Progenitor cell of endocrine pancreas (in vitro differentiated cells): ENCODE results near the gene ZBTB2. TPM values are rescaled to one million over a fixed set of nuclear protein-coding genes. Genes with fewer than 3 reads are reported as not detected.
"Not testable (repeated sequence)": the region's sequence is repeated elsewhere in the genome, so short reads cannot be mapped to it uniquely, and the experiment has no call there.

Source experiments
- DNase-seq: peaks from one replicate; pipeline ENCODE4 v3.0.0; 2021; ENCODE audit warnings: low spot score; ENCODE audit not compliant: unreplicated experiment
- H3K27ac Mint-ChIP-seq: 2 replicates; pipeline ENCODE4 v1.8.0; 2021; ENCODE audit warnings: mild to moderate bottlenecking, moderate library complexity, mixed read lengths
- H3K27me3 Mint-ChIP-seq: 2 replicates; pipeline ENCODE4 v1.8.0; 2021; ENCODE audit warnings: mixed read lengths
- H3K36me3 Mint-ChIP-seq: 2 replicates; pipeline ENCODE4 v1.8.0; 2022; ENCODE audit warnings: mixed read lengths; ENCODE audit not compliant: insufficient read depth
- H3K4me1 Mint-ChIP-seq: 2 replicates; pipeline ENCODE4 v1.8.0; 2021; ENCODE audit warnings: low read depth, mixed read lengths
- H3K4me3 Mint-ChIP-seq: 2 replicates; pipeline ENCODE4 v1.8.0; 2021; ENCODE audit warnings: low read depth, mild to moderate bottlenecking, moderate library complexity, mixed read lengths
- H3K9me3 Mint-ChIP-seq: 2 replicates; pipeline ENCODE4 v1.8.0; 2021; ENCODE audit warnings: low read depth, mixed read lengths
- total RNA-seq: library from RNA; stranded (reverse); gene quantifications from 2 replicates; pipeline ENCODE4 v1.2.1, GENCODE V29; 2021
- TF ChIP-seq, protein P1 (sequence below): fragments of 200-600 bp; sonication (generic); IDR thresholded peaks from one replicate; pipeline ENCODE4 v1.5.0; 2021; ENCODE audit warnings: antibody characterized with exemption, mild to moderate bottlenecking; ENCODE audit not compliant: unreplicated experiment

ZBTB2 gene
- total RNA-seq, 1 donor from 2014 or later = 15.2 TPM

DNA sequence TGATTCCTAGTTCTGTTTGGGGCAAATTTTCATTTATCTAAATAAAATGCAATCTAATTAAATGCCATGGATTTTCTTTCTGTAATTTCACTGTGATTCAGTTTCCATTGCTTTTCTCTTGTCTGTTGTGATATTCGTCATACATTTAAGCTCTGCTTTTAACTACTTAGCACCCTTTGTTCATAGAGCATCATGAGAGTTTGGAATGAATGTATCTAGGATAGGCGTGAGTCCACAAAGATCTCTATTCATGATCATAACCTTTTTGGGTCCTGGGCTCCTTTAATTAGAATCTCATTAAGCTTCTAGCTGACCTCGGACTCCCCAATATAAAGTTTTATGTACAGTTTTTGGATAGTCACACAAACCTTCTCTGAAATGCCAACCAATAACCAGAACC lies 32.9 kb downstream of the ZBTB2 start:
- H3K27me3 Mint-ChIP-seq = no peaks in the 10 kb centered on the region
- H3K4me3 Mint-ChIP-seq = no peak overlapping the region
- H3K27ac Mint-ChIP-seq = no peak overlapping the region
- TF ChIP-seq, protein P1, sequence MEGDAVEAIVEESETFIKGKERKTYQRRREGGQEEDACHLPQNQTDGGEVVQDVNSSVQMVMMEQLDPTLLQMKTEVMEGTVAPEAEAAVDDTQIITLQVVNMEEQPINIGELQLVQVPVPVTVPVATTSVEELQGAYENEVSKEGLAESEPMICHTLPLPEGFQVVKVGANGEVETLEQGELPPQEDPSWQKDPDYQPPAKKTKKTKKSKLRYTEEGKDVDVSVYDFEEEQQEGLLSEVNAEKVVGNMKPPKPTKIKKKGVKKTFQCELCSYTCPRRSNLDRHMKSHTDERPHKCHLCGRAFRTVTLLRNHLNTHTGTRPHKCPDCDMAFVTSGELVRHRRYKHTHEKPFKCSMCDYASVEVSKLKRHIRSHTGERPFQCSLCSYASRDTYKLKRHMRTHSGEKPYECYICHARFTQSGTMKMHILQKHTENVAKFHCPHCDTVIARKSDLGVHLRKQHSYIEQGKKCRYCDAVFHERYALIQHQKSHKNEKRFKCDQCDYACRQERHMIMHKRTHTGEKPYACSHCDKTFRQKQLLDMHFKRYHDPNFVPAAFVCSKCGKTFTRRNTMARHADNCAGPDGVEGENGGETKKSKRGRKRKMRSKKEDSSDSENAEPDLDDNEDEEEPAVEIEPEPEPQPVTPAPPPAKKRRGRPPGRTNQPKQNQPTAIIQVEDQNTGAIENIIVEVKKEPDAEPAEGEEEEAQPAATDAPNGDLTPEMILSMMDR = no peak
- H3K9me3 Mint-ChIP-seq = no peaks in the 10 kb centered on the region
- no peaks in the 10 kb centered on the region for H3K4me1 Mint-ChIP-seq
- no peak for DNase-seq
- H3K36me3 Mint-ChIP-seq = peaks cover 2% of the 10 kb centered on the region

DNA sequence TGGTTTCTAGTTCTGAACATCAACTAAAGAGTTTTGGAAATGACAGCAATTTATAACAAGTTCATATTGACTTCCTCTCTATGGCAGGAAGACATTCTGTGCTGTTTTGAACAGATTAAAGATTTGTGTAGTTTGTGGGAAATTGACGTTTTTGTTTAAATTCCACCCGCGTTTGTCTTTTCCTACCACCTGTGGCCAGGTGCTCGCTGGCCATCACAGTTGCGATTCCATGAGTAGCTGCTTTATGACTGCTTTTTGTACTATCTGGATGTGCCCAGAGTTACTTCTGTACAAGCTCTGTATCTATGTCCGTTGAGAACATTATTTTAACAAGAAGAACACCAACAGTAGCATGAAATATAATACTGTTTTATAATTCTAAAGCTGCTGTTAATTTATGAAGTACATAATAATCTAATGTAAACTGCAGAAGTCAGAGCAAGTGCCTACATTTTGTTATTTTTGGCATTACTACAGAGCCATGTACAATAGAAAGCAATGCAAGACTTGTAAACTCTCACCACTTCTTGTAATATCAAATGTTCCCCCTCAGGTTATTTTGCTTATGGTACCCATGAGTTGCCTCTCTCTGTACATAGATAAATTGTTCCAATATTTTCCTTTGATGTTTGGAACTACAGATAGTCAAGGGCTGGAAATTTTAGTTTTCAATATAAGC lies 33.5 kb downstream of the ZBTB2 start:
- H3K4me3 Mint-ChIP-seq = no peak overlapping the region
- H3K9me3 Mint-ChIP-seq = no peaks in the 10 kb centered on the region
- peaks cover 1% of the 10 kb centered on the region for H3K36me3 Mint-ChIP-seq
- TF ChIP-seq, protein P1 = no peak
- H3K27me3 Mint-ChIP-seq = no peaks in the 10 kb centered on the region
- no peaks in the 10 kb centered on the region for H3K4me1 Mint-ChIP-seq
- H3K27ac Mint-ChIP-seq = no peak overlapping the region
- no peak for DNase-seq

DNA sequence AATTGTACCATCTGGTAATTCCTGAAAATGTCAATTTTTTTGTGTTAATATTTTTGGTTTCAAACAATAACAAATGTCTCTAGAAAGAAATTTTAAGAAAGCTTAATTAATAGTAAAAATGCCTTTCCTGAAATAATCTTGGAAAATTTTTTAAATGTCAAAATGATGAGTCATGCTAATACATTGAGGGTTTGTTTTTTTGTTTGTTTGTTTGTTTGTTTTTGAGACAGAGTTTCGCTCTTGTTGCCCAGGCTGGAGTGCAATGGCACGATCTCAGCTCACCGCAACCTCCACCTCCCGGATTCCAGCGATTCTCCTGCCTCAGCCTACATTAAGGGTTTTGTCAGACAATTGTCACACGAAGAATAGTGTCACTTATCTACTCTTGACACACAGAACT lies 34.4 kb downstream of the ZBTB2 start:
- H3K4me3 Mint-ChIP-seq, DNase-seq, H3K36me3 Mint-ChIP-seq, H3K27ac Mint-ChIP-seq, H3K27me3 Mint-ChIP-seq, H3K4me1 Mint-ChIP-seq, H3K9me3 Mint-ChIP-seq: not testable (repeated sequence)

DNA sequence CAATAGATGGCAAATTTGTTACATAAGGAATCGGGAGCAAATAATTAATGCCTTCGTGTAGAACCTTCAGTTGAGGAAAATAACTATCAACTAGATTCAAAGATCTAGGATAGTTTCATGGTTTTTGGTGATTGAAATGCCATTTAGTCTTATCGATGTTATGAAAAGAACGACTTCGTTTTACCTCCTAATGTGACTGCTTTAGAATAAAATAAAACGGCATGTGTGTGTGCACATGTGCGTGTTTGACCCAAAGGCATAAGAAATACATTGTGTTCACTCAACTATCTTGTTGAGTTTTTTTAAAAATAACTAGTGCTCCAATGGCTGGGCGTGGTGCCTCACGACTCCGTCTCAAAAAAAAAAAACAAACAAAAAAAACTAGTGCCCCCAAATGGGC lies 37.6 kb downstream of the ZBTB2 start:
- Mint-ChIP-seq H3K4me1 (no peaks in the 10 kb centered on the region), H3K36me3 (no peaks in the 10 kb centered on the region), H3K27ac (no peak overlapping the region), H3K9me3 (no peaks in the 10 kb centered on the region), H3K4me3 (no peak overlapping the region), H3K27me3 (peaks cover 5% of the 10 kb centered on the region)
- TF ChIP-seq, protein P1 = no peak
- no peak for DNase-seq

DNA sequence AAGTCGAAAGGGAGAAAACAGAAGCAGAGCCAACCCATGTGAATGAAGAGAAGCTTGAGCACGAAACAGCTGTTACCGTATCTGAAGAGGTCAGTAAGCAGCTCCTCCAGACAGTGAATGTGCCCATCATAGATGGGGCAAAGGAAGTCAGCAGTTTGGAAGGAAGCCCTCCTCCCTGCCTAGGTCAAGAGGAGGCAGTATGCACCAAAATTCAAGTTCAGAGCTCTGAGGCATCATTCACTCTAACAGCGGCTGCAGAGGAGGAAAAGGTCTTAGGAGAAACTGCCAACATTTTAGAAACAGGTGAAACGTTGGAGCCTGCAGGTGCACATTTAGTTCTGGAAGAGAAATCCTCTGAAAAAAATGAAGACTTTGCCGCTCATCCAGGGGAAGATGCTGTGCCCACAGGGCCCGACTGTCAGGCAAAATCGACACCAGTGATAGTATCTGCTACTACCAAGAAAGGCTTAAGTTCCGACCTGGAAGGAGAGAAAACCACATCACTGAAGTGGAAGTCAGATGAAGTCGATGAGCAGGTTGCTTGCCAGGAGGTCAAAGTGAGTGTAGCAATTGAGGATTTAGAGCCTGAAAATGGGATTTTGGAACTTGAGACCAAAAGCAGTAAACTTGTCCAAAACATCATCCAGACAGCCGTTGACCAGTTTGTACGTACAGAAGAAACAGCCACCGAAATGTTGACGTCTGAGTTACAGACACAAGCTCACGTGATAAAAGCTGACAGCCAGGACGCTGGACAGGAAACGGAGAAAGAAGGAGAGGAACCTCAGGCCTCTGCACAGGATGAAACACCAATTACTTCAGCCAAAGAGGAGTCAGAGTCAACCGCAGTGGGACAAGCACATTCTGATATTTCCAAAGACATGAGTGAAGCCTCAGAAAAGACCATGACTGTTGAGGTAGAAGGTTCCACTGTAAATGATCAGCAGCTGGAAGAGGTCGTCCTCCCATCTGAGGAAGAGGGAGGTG lies 38.7 kb downstream of the ZBTB2 start:
- no peaks in the 10 kb centered on the region for H3K36me3 Mint-ChIP-seq
- H3K9me3 Mint-ChIP-seq = no peaks in the 10 kb centered on the region
- no peaks in the 10 kb centered on the region for H3K4me1 Mint-ChIP-seq
- H3K4me3 Mint-ChIP-seq = no peak overlapping the region
- peaks cover 5% of the 10 kb centered on the region for H3K27me3 Mint-ChIP-seq
- no peak overlapping the region for H3K27ac Mint-ChIP-seq
- DNase-seq = no peak
- TF ChIP-seq, protein P1 = no peak
